Fibroblast of lung (primary cell): ENCODE measurements around the gene SYT7. TPM values are rescaled to one million over a fixed set of nuclear protein-coding genes. Genes with fewer than 3 reads are reported as not detected.

Experiments
- DNase-seq, 2 donors: peaks; one replicate each; pipeline versions ENCODE4 v3.0.0 to v3.0.0-alpha.2; 2010; ENCODE audit warnings: low read depth in 2 of 2
- H2AFZ ChIP-seq: 2 replicates; pipeline ENCODE4 v1.5.1; 2012; ENCODE audit warnings: low read length, control low read depth, inconsistent platforms
- H3K27ac ChIP-seq: 2 replicates; pipeline ENCODE4 v1.5.1; 2011; ENCODE audit warnings: low read length, control low read depth; ENCODE audit not compliant: insufficient read depth
- H3K27me3 ChIP-seq: 2 replicates; pipeline ENCODE4 v1.5.1; 2011; ENCODE audit warnings: mild to moderate bottlenecking, low read length; ENCODE audit not compliant: control insufficient read depth, insufficient read depth
- H3K36me3 ChIP-seq: 2 replicates; pipeline ENCODE4 v1.5.1; 2011; ENCODE audit warnings: low read length; ENCODE audit not compliant: control insufficient read depth, insufficient read depth
- H3K4me1 ChIP-seq: 2 replicates; pipeline ENCODE4 v1.5.1; 2011; ENCODE audit warnings: low read length; ENCODE audit not compliant: control insufficient read depth, insufficient read depth; ENCODE audit errors: extremely low read depth
- H3K4me2 ChIP-seq: 2 replicates; pipeline ENCODE4 v1.5.1; 2011; ENCODE audit warnings: low read length, control low read depth; ENCODE audit not compliant: insufficient read depth; ENCODE audit errors: extremely low read depth
- H3K4me3 ChIP-seq, 4 experiments: fragments of 200-600 bp in 1 of 4; sonication (generic) in 1 of 4; replicated peaks in 1 of 4; 2 replicates each; pipeline ENCODE4 v1.5.1; 2011 to 2016; ENCODE audit warnings: low read length in 4 of 4, low read depth in 3 of 4, mild to moderate bottlenecking in 3 of 4, control low read depth in 2 of 4, inconsistent platforms in 1 of 4, mixed read lengths in 1 of 4; ENCODE audit not compliant: insufficient read depth in 1 of 4; ENCODE audit errors: control extremely low read depth in 1 of 4
- H3K79me2 ChIP-seq: 2 replicates; pipeline ENCODE4 v1.5.1; 2012; ENCODE audit warnings: mild to moderate bottlenecking, low read length, inconsistent platforms; ENCODE audit not compliant: control insufficient read depth, insufficient read depth
- H3K9ac ChIP-seq: 2 replicates; pipeline ENCODE4 v1.5.1; 2011; ENCODE audit warnings: mild to moderate bottlenecking, low read length, control low read depth; ENCODE audit not compliant: insufficient read depth
- H3K9me3 ChIP-seq: 2 replicates; pipeline ENCODE4 v1.5.1; 2012; ENCODE audit warnings: low read depth, low read length; ENCODE audit not compliant: control insufficient read depth, insufficient read depth
- H4K20me1 ChIP-seq: 2 replicates; pipeline ENCODE4 v1.5.1; 2011; ENCODE audit warnings: low read length; ENCODE audit not compliant: control insufficient read depth, insufficient read depth; ENCODE audit errors: extremely low read depth
- EZH2 ChIP-seq: IDR thresholded peaks from 2 replicates; pipeline ENCODE4 v1.5.1; 2012; ENCODE audit warnings: low read length, control low read depth, mild to moderate bottlenecking; ENCODE audit errors: missing control alignments
- polyA minus RNA-seq: library from RNA; depleted of rRNA, polyadenylated mRNA; stranded (reverse); fragments of >200 nt; gene quantifications from 2 replicates; pipeline ENCODE4 v1.2.3, GENCODE V29; 2011; ENCODE audit warnings: low replicate concordance
- polyA plus RNA-seq, 2 donors: library from polyadenylated mRNA; depleted of rRNA in 1 of 2; stranded (reverse) in 1 of 2; unstranded in 1 of 2; fragments of >200 nt; gene quantifications; 2 replicates each; pipeline ENCODE4 v1.2.1, GENCODE V29; 2011 to 2012; ENCODE audit warnings: missing spikeins in 1 of 2
- total RNA-seq: library from RNA; depleted of rRNA; stranded (reverse); fragments of >200 nt; gene quantifications from 2 replicates; pipeline ENCODE4 v1.2.1, GENCODE V29; 2014
- TF ChIP-seq, protein P1 (sequence below), 2 donors: IDR thresholded peaks in 1 of 2; conservative IDR thresholded peaks in 1 of 2; 1 replicate in 1 of 2; 2 replicates in 1 of 2; pipeline ENCODE4 v1.5.1; 2011 to 2012; ENCODE audit warnings: low read length in 2 of 2, control low read depth in 1 of 2, inconsistent platforms in 1 of 2, low read depth in 1 of 2, mild to moderate bottlenecking in 1 of 2

Gene SYT7, protein sequence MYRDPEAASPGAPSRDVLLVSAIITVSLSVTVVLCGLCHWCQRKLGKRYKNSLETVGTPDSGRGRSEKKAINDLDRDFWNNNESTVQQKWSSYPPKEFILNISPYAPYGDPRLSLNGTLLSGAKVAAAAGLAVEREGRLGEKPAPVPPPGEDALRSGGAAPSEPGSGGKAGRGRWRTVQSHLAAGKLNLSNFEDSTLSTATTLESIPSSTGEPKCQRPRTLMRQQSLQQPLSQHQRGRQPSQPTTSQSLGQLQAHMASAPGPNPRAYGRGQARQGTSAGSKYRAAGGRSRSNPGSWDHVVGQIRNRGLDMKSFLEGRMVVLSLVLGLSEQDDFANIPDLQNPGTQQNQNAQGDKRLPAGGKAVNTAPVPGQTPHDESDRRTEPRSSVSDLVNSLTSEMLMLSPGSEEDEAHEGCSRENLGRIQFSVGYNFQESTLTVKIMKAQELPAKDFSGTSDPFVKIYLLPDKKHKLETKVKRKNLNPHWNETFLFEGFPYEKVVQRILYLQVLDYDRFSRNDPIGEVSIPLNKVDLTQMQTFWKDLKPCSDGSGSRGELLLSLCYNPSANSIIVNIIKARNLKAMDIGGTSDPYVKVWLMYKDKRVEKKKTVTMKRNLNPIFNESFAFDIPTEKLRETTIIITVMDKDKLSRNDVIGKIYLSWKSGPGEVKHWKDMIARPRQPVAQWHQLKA
- total RNA-seq (9.2 and 25.9 TPM in 2 replicates), polyA plus RNA-seq (2.5 and 7.1 TPM in 2 replicates), polyA minus RNA-seq (6.0 and 22.8 TPM in 2 replicates)
- 3.5 and 8.8 TPM in 2 replicates for polyA plus RNA-seq (2012)

- Histone ChIP-seq H3K4me2 (peak within 1 kb of the TSS; percentile 71), H3K4me1 (no peaks in the 10 kb centered on the region), H3K4me3 (peak within 1 kb of the TSS; percentile 17 to 65 (median 46)), H3K36me3 (no peaks in the 10 kb centered on the region), H3K27ac (no peak within 1 kb of the TSS), H2AFZ (no peak within 1 kb of the TSS), H4K20me1 (no peaks in the 10 kb centered on the region), H3K79me2 (no peaks in the 10 kb centered on the region), H3K9ac (no peak within 1 kb of the TSS), H3K9me3 (no peaks in the 10 kb centered on the region), H3K27me3 (peaks cover 12% of the 10 kb centered on the region)
- peak; percentile 97 to 99 for DNase-seq
- TF ChIP-seq, protein P1, sequence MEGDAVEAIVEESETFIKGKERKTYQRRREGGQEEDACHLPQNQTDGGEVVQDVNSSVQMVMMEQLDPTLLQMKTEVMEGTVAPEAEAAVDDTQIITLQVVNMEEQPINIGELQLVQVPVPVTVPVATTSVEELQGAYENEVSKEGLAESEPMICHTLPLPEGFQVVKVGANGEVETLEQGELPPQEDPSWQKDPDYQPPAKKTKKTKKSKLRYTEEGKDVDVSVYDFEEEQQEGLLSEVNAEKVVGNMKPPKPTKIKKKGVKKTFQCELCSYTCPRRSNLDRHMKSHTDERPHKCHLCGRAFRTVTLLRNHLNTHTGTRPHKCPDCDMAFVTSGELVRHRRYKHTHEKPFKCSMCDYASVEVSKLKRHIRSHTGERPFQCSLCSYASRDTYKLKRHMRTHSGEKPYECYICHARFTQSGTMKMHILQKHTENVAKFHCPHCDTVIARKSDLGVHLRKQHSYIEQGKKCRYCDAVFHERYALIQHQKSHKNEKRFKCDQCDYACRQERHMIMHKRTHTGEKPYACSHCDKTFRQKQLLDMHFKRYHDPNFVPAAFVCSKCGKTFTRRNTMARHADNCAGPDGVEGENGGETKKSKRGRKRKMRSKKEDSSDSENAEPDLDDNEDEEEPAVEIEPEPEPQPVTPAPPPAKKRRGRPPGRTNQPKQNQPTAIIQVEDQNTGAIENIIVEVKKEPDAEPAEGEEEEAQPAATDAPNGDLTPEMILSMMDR (conservative IDR thresholded peaks at IDR 0.05 in 1 of 2, IDR thresholded peaks at IDR 0.05 in 1 of 2; ENCODE audit: low read depth in 1 of 2, low read length in 2 of 2) = peak in 1 of 2 donors; percentile 4
- no peak for TF ChIP-seq EZH2
These were observed at the start of gene SYT7 for GRCh38 chr11:61581030-61581928. SYT7 (minus strand) TSS chr11:61581076; CDS start chr11:61580820, 256 bp downstream.

DNA sequence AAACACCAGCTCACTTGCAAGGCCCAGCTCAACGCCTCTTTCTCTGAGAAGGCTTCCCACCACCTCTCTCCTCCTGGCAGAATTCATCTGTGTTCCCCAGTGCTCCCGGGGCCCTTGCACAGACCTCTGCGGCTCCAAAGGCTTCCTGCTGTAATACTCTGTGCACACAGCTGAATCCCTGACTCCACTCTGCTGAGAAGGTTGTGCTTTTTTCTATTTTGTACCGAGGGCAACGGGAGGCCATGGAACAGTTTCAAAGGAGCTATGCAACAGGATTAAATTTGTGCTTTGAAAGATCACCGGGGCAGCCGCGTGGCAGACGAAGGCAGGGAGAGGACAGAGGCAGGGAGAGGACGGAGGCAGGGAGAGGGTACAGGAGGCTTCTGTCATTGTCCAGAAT is 49.2 kb upstream of the SYT7 start:
- H3K4me1 ChIP-seq = peaks cover 8% of the 10 kb centered on the region
- H4K20me1 ChIP-seq = no peaks in the 10 kb centered on the region
- H2AFZ ChIP-seq = no peak overlapping the region
- no peaks in the 10 kb centered on the region for H3K36me3 ChIP-seq
- no peak overlapping the region for H3K27ac ChIP-seq
- H3K79me2 ChIP-seq = no peaks in the 10 kb centered on the region
- H3K4me2 ChIP-seq = no peak overlapping the region
- H3K27me3 ChIP-seq = no peaks in the 10 kb centered on the region
- no peak for TF ChIP-seq EZH2
- TF ChIP-seq, protein P1 (conservative IDR thresholded peaks at IDR 0.05 in 1 of 2, IDR thresholded peaks at IDR 0.05 in 1 of 2; ENCODE audit: low read depth in 1 of 2, low read length in 2 of 2) = no peak
- no peak overlapping the region for H3K4me3 ChIP-seq
- DNase-seq = no peak
- H3K9me3 ChIP-seq = no peaks in the 10 kb centered on the region
- H3K9ac ChIP-seq = no peak overlapping the region
